Measurements from ENCODE around the gene TMEM179. TPM values are rescaled to one million over a fixed set of nuclear protein-coding genes. Genes with fewer than 3 reads are reported as not detected.

Gene TMEM179
- total RNA-seq, 1 experiment from 2014 or later = 3.4 TPM

- ATAC-seq (no peak), DNase-seq (ENCODE audit: low read depth, low spot score) (no peak)
- Histone ChIP-seq H3K9me3 (ENCODE audit: control insufficient read depth, insufficient read depth, low read depth, low read length) (no peaks in the 10 kb centered on the region), H3K4me3 (ENCODE audit: low read depth in 2 of 2, low read length in 2 of 2) (no peak overlapping the region), H3K36me3 (ENCODE audit: control insufficient read depth, insufficient read depth, low read length) (no peaks in the 10 kb centered on the region), H3K27me3 (ENCODE audit: control insufficient read depth, insufficient read depth, low read length) (no peaks in the 10 kb centered on the region), H3K27ac (ENCODE audit: low read length) (no peak overlapping the region), H3K4me1 (ENCODE audit: control insufficient read depth, insufficient read depth, low read length) (no peaks in the 10 kb centered on the region)
- BruUV-seq (replicated peaks) = no TSS peak
- POLR2A ChIA-PET = no interaction called here
- in situ Hi-C loops (cut with HindIII; ENCODE audit: low pct_unique_long_range_greater_than_20kb, low sequenced_read_pairs) = no loop called here
- TF ChIP-seq TCF7L2 (IDR thresholded peaks at IDR 0.05; ENCODE audit: low read depth, low read length) (no peak), SIN3A (IDR thresholded peaks at IDR 0.05; ENCODE audit: borderline replicate concordance, insufficient read depth, low read depth, low read length) (no peak), CTCF (IDR thresholded peaks at IDR 0.05) (no peak), REST (IDR thresholded peaks at IDR 0.05; ENCODE audit: insufficient read depth in 1 of 2, low read depth in 2 of 2, low read length in 1 of 2) (no peak), POLR2AphosphoS5 (IDR thresholded peaks at IDR 0.05; ENCODE audit: low read depth, low read length) (no peak)
- CTCF ChIA-PET = interaction anchor here (0.5 kb wide), 1 partner anchor 344 kb away, joined by 5 read pairs; no protein-coding TSS in a partner anchor
- intact Hi-C loops (cut with micrococcal nuclease; ENCODE audit: unreplicated experiment) = loop anchor here (10.0 kb wide), 1 partner anchor 561 kb away; no protein-coding TSS in a partner anchor
Observed at GRCh38 chr14:104635717-104636116, 31.1 kb upstream of the TMEM179 start.

GRCh38 chr14:104634886-104635570 is 30.5 kb upstream of the TMEM179 start:
- ATAC-seq (no peak), DNase-seq (ENCODE audit: low read depth, low spot score) (no peak)
- H3K4me1 ChIP-seq (ENCODE audit: control insufficient read depth, insufficient read depth, low read length) = no peaks in the 10 kb centered on the region
- in situ Hi-C loops (cut with HindIII; ENCODE audit: low pct_unique_long_range_greater_than_20kb, low sequenced_read_pairs) = no loop called here
- ChIA-PET CTCF (no interaction called here), POLR2A (no interaction called here)
- BruUV-seq (replicated peaks) = no TSS peak
- TF ChIP-seq TCF7L2 (IDR thresholded peaks at IDR 0.05; ENCODE audit: low read depth, low read length) (no peak), REST (IDR thresholded peaks at IDR 0.05; ENCODE audit: insufficient read depth in 1 of 2, low read depth in 2 of 2, low read length in 1 of 2) (no peak), CTCF (IDR thresholded peaks at IDR 0.05) (no peak), POLR2AphosphoS5 (IDR thresholded peaks at IDR 0.05; ENCODE audit: low read depth, low read length) (no peak), SIN3A (IDR thresholded peaks at IDR 0.05; ENCODE audit: borderline replicate concordance, insufficient read depth, low read depth, low read length) (no peak)
- H3K36me3 ChIP-seq (ENCODE audit: control insufficient read depth, insufficient read depth, low read length) = no peaks in the 10 kb centered on the region
- H3K9me3 ChIP-seq (ENCODE audit: control insufficient read depth, insufficient read depth, low read depth, low read length) = no peaks in the 10 kb centered on the region
- H3K4me3 ChIP-seq (ENCODE audit: low read depth in 2 of 2, low read length in 2 of 2) = no peak overlapping the region
- no peaks in the 10 kb centered on the region; the same call in 1 of the 2 replicates for H3K27me3 ChIP-seq (ENCODE audit: control insufficient read depth, insufficient read depth, low read length)
- H3K27ac ChIP-seq (ENCODE audit: low read length) = no peak overlapping the region
- intact Hi-C loops (cut with micrococcal nuclease; ENCODE audit: unreplicated experiment) = loop anchor here (10.0 kb wide), 1 partner anchor 560 kb away; no protein-coding TSS in a partner anchor
